GM04504 (cell line): ENCODE measurements around the gene SNX5.

ENCODE experiments used
- DNase-seq: peaks from one replicate; pipeline ENCODE4 v3.0.0-alpha.2; 2012; ENCODE audit warnings: low read depth

Gene SNX5

DNA sequence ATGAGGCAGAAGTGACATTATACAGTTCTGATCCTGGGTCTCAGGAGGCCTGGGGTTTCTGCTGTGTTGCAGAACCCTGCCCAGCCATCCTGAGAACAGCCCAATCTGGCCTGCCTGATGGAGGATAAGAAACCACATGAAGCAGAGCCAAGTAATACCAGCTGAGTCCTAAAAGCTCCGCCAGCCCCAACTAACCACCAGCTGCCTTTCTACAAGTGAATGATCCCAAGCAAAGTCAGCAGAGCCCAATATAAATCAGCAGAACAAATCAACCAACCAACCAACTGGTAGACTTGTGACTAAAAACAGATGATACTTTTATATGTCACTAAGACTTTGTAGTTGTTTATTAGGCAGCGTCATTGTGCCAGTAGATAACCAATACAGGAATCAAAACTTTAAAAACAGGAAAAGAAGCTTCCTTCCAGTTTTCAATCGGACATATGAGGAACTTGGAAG lies 52.1 kb downstream of the SNX5 start:
- no peak for DNase-seq

DNA sequence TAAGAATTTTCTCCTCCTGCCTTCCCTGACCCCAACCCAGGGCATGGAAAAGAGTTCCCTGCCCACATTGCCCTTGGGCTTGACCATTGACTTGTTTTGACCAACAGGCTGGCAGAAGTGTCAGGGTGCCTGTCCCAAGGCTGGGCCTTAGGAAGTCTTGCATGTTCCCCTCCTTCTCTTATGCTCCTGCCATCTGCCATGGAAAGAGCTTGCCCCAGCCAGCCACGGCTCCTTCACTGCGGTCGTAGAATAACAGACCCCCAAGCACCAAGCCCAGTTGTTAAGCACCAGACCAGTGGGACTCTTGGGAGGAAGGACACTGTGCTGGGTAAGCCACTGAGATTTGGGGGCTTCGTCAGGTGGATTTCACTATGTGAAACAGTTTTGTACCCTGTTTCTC lies 53.6 kb downstream of the SNX5 start:
- DNase-seq = no peak

DNA sequence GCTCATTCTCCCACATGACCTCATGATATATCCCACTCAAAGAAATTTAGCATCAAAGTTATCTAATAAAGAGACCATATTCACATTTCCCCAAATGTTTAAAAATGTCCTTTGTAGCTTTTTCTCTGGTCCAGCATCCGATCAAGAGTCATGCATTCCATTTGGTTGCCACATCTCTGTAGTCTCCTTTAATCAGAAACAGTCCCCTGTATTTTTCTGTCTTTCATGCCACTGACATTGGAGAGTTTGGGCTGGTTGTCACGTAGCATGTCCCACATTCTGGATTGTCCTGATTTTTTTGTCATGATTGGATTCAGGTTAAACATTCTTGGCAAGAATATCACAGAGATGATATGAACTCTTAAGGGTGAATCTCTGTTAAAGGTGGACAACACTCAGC lies 55.7 kb downstream of the SNX5 start:
- peak; percentile 46 for DNase-seq

DNA sequence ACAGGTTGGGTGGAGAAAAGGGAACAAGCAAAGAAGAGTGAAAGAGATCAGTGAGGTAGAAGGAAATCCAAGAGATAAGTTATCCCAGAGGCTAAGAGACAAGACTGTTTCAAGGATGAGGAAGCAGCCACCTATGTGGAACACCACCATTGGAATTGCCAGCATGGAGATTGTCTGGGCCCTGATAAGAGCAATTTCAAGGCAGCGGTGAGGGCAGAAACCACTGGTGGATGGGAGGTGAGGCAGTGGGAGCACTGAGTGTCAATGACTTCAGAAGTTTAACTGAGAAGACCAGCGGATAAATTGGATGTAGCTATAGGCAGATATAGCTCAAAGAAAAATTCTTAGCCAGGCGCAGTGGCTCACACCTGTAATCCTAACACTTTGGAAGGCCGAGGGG lies 56.7 kb downstream of the SNX5 start:
- DNase-seq = no peak

DNA sequence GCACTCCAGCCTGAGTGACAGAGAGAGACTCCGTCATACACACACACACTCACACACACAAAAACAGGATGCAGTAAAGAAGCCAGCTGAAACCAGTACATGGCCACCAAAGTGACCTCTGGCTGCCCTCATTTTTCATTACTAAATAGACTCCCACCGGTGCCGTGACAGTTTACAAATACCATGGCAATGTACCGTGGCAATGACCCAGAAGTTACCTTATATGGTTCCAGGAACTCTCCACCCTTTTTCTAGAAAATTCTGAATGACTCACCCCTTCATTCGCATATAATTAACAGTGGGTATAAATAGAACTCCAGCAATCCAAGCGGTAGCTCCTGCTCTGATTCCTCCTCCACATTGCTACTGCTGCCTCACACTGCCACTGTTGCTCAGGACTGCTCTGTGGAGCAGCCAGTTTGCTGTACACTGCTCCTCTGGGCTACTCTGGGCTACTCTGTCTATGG lies 57.7 kb downstream of the SNX5 start:
- DNase-seq = peak; percentile 87

DNA sequence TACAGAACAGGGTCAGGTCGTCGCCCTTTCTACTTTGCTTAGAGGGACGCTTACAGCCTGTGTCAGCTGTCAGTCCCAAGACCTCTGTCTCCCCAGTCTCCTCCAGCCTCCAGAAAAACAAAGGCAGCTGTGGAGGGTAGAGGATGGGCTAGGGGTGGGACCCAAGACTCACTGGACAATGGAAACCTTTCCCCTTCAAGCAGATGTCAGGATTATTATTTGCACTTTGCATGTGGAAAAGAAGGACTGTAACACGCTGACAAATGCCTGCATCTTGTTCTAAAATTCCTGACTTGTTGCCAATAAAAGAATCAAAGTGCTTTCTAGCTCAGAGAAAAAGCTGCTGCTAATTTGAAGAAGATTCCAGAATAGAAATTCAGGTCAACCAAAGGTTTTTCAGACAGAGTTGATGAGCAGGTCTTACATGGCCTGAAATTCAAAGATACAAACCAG lies 58.7 kb downstream of the SNX5 start:
- no peak for DNase-seq

DNA sequence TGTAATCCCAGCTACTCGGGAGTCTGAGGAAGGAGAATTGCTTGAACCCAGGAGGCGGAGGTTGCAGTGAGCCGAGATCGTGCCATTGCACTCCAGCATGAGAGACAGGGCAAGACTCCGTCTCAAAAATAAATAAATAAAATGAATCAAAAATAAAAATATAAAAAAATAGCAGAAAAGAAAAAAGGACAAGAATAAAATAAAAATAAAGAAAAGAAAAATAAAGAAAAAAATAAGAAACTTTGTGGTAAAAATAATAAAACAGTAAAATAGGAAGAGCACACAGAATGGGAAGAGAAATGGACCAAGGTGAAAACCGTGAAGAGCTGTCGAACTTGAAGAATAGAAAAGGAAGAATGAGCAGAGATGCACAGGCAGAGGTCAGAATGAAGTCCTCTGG lies 63.0 kb downstream of the SNX5 start:
- DNase-seq = no peak

DNA sequence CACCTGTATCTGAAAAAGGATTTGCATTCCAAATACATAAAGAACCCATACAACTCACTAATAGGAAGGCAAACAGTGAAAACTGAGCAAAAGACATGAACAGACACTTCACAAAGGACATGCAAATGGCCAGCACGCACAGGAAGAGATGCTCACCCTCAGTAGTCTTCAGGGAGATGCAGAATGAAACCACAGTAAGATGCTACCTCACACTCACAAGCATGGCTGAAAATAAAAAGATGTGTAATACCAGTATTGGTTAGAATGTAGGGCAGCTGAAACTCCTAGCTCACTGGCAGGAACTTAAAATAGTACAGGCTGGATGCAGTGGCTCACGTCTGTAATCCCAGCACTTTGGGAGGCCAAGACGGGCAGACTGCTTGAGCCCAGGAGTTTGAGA lies 64.6 kb downstream of the SNX5 start:
- DNase-seq = no peak

DNA sequence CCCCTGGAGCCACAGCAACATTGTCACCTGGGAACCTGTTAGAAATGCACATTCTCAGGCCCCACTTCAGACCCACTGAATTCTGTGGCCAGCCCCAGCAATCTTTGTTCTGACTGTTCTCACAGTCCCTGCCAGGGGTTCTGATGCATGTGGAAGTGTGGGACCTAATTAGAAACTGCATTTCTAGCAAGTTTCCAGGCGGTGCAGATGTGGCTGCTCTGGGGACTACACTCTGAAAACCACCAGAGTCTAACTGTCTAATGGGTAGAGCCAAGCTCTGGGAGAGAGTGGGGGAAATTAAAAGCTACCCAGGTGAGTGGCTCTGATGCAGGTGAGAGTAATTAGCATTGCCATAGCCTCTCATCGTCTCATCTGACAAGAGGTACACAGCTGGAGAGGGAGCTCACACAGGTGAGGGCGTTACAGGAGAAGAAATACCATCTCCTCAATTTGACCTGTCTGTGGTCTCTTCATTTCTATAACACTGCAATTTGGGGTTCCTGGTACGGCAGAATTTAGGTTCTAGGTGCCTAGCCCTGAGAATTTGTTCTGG lies 66.0 kb downstream of the SNX5 start:
- no peak for DNase-seq

DNA sequence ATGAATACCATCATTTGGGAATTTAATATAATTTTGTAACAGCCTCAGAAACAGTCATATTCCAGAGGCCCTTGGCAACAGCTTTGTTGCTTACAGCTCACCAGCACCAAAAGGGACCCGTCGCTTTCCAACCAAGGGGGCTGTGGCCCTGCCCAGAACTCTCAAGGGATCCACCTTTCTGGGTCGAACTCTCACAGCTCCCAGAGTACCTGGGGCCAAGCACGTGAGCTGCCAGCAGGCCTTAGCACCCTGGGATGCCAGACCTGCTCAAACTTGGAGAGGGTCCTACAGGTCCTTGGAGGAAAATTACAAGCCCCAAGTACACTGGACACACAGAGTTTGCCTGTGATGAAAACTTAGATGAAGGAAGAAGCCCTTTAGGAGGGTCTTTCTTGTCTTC lies 66.6 kb downstream of the SNX5 start:
- no peak for DNase-seq

DNA sequence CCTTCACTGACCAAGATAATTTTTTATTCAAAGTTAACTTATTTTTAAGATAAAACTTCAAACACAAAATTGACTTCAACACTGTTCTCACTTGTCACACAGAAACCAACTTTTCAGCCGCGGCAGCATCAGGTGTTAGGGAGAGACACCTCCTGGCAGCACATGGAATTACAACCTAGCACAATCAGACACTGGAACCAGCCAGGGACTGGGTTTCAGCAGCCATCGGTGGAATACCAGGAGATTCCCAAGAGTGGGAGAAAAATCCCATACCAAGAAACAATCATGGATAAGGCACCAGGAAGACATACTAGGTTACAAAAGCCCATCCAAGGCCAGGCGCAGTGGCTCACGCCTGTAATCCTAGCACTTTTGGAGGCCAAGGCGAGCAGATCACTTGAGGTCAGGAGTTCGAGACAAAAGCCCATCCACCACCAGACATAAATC lies 70.0 kb downstream of the SNX5 start:
- DNase-seq = no peak

DNA sequence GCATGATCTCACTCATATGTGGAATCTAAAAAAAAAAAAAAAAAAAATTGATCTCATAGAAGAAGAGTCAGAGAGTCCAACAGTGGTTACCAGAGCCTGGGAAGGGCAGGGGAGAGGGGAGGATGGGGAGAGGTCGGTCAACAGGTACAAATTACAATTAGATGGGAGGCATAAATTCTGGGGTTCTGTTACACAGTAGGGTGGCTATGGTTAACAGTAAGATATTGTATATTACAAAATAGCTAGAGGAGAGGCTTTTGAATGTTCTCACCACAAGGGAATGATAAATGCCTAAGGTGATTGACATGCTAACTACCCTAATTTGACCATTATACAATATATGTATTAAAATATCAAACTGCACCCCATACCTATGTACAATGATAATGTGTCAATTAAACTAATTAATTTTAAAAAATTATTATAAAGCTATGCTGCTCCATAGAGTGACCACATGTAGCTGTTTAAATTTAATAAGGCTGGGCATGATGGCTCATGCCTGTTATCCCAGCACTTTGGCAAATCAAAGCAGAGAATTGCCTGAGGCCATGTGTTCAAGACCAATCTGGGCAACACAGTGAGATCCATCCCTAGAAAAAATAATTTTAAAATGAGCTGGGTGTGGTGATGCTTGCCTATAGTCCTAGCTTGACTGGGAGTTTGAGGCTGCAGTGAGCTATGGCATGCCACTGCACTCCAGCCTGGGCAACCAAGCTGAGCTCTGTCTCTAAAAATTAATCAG lies 70.9 kb downstream of the SNX5 start:
- DNase-seq = no peak

DNA sequence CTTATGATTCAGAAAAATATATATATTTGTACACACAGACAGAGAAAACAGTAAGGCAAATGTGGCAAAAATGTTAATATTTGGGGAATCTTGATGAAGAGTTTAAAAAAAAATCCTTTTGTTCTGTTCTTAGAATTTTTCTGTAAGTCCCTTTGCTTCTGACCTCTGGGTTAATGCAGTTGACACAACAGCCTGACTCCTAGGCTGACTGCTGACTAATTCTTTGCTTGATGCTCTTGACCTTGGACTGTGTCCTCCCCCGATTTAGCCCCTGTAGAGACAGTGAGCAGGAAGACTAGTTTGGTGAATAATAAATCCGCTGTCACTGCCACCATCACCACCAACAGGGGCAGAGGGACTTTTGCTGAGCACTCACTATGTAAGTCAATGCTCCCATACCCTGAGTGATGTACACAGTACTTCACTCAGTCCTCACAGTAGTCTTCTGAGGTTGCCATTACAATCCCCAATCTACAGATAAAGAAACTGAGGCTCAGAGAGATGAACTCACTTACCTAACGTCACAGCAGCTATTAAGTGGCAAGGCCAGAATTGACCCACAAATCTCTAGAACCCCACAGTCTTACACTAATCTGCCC lies 71.7 kb downstream of the SNX5 start:
- no peak for DNase-seq

DNA sequence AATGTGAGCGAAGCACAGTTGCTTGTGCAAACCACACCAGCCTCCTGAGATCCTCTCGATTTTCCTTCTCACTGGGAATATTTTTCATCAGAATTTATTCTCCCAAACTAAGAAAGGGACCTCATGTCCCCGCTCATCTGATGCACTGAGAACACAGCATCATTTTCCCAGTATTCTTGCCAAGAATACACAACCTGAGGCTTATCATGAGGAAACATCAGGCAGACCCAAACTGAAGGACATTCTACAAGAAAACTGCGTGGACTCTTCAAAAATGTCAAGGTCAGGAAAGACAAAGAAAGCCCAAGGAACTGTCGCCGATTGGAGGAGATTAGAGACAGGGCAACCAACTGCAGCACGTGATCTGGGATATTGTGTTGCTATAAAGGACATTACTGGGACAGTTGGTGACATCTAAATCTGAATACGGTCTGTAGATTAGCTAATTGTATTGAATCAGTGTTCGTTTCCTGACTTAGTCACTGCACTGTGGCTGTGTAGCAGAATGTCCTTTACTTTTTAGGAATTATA lies 72.3 kb downstream of the SNX5 start:
- no peak for DNase-seq

DNA sequence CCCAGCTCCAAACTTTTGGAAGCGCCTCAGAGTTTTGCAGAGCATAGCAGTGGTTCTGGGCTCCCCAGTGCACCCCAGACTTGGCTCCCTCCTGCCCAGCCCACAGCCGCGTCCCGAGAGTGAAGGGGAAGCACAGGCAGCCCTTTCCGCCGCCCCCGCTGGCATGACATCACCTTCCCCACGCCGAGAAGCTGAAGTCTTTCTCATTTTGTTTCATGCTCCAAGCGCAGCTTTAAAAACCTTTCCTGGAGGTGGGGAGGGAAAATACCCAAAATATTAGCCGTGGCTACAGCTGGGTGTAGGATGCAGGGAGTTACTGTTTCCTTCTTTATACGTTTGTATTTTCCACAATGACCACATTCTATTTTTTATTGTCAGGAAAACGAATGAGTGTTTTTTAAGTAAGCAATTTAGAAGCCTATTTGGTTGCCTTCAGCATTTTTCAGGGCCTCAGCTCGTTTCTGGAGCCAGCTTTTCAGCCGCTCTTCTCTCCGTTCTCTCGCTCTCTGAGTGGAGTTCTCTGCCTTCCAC lies 72.9 kb downstream of the SNX5 start:
- no peak for DNase-seq

DNA sequence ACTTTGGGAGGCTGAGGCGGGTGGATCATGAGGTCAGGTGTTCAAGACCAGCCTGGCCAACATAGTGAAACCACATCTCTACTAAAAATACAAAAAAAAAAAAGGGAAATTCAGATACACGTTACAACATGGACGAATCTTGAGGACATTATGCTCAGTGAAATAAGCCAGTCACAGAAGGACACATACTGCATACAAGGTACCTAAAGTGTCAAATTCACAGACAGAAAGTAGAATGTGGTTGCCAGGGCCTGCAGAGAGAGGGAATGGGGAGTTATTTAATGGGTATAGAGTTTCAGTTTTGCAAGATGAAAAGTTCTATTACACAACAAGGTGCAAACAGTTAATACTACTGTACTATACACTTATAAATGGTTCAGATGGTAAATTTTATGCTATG lies 75.1 kb downstream of the SNX5 start:
- DNase-seq = no peak

DNA sequence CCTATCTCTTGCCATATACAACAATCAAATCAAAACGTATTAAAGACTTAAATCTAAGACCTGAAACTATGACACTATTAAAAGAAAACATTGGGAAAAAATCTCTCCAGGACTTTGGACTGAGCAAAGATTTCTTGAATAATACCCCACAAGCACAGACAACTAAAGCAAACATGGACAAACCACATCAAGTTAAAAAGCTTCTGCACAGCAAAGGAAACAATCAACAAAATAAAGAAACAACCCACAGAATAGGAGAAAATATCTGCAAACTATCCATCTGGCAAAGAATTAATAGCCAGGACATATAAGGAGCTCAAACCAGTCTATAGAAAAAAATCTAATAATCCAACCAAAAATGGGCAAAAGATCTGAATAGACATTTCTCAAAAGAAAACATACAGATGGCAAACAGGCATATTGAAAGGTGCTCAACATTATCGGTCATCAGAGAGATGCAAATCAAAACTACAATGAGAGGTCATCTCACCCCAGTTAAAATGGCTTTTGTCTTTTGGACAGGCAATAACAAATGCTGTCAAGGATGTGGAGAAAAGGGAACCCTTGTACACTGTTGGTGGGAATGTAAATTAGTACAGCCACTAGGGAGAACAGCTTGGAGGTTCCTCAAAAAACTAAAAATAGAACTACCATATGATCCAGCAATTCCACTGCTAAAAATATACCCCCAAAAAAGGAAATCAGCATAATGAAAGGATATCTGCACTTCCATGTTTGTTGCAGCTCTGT lies 76.2 kb downstream of the SNX5 start:
- no peak for DNase-seq
